ENCODE measurements around the gene RTL9. TPM values are rescaled to one million over a fixed set of nuclear protein-coding genes. Genes with fewer than 3 reads are reported as not detected.

Gene RTL9
- total RNA-seq, 1 experiment from 2014 or later: 0.24 TPM

- TF ChIP-seq ARID4B (CRISPR knock-in tag; IDR thresholded peaks at IDR 0.05; ENCODE audit: borderline replicate concordance) (no peak), GRHL2 (CRISPR knock-in tag; IDR thresholded peaks at IDR 0.05; ENCODE audit: insufficient replicate concordance, severe bottlenecking) (no peak), E2F5 (CRISPR knock-in tag; IDR thresholded peaks at IDR 0.05) (no peak)
Measured at GRCh38 chrX:110359273-110359672, 625 bp downstream of the RTL9 start (continued).

GRCh38 chrX:110363244-110363643 is 4.6 kb downstream of the RTL9 start:
- Mint-ChIP-seq H3K36me3 (no peaks in the 10 kb centered on the region), H3K27ac (no peak overlapping the region), H3K9me3 (no peaks in the 10 kb centered on the region), H3K27me3 (ENCODE audit: low read depth) (no peaks in the 10 kb centered on the region; the same call in 1 of the 2 replicates), H3K4me1 (no peaks in the 10 kb centered on the region), H3K4me3 (no peak overlapping the region)
- ChIA-PET POLR2A (no interaction called here), CTCF (no interaction called here)
- no peak for TF ChIP-seq FOXJ3 (CRISPR knock-in tag; IDR thresholded peaks at IDR 0.05; ENCODE audit: borderline replicate concordance)
- TF ChIP-seq MAX (CRISPR knock-in tag; IDR thresholded peaks at IDR 0.05): no peak
- no peak for TF ChIP-seq ZBTB21 (CRISPR knock-in tag; IDR thresholded peaks at IDR 0.05; ENCODE audit: borderline replicate concordance)
- no peak for TF ChIP-seq ATF6 (CRISPR knock-in tag; IDR thresholded peaks at IDR 0.05)
- DNase-seq (ENCODE audit: low spot score): no peak
- ATAC-seq: no peak

GRCh38 chrX:110373310-110373709 is 14.7 kb downstream of the RTL9 start:
- Mint-ChIP-seq H3K4me1 (no peaks in the 10 kb centered on the region), H3K4me3 (no peak overlapping the region), H3K27me3 (ENCODE audit: low read depth) (no peaks in the 10 kb centered on the region), H3K9me3 (no peaks in the 10 kb centered on the region), H3K27ac (no peak overlapping the region), H3K36me3 (no peaks in the 10 kb centered on the region)
- CTCF ChIA-PET: no interaction called here
- no peak for DNase-seq (ENCODE audit: low spot score)
- POLR2A ChIA-PET: no interaction called here
- no peak for ATAC-seq
- TF ChIP-seq ZNF671 (CRISPR knock-in tag; IDR thresholded peaks at IDR 0.05) (no peak), RELA (CRISPR knock-in tag; IDR thresholded peaks at IDR 0.05; ENCODE audit: borderline replicate concordance) (no peak), ESRRA (CRISPR knock-in tag; IDR thresholded peaks at IDR 0.05; ENCODE audit: borderline replicate concordance) (no peak), AR (CRISPR knock-in tag; IDR thresholded peaks at IDR 0.05) (no peak), ZMAT4 (CRISPR knock-in tag; IDR thresholded peaks at IDR 0.05) (no peak), USF2 (CRISPR knock-in tag; IDR thresholded peaks at IDR 0.05) (no peak), ZNF121 (CRISPR knock-in tag; IDR thresholded peaks at IDR 0.05) (no peak), ETV6 (CRISPR knock-in tag; IDR thresholded peaks at IDR 0.05) (no peak), TCF7 (CRISPR knock-in tag; IDR thresholded peaks at IDR 0.05; ENCODE audit: low read depth) (no peak), E2F4 (CRISPR knock-in tag; IDR thresholded peaks at IDR 0.05; ENCODE audit: borderline replicate concordance, low read depth) (no peak)
